ENCODE data around the gene RPS23.

DNA sequence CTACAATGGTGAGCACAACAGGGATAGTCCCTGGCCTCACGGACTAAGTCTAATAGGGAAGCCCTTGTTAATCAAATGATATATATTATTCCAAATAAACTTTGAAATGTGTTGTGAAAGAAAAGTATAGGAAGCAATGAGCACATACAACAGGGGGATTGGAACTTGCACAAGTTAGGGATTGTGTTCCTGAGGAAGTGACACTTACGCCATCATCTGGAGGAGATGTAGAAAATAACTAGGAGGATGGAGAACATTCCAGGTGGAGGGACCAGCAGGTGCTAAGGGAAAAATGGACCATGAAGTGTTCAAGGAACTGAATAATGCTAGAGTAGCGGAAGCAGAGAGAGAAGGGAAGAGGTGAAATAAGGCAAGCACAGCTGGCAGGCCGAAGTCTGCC is 18.8 kb upstream of the RPS23 start:
- TF ChIP-seq CTCF (IDR thresholded peaks at IDR 0.05), result no peak
- TF ChIP-seq POLR2A (IDR thresholded peaks at IDR 0.05), result no peak

Data from uterus (tissue), 2 donors.